ENCODE measurements around the gene SEC62.

Gene SEC62

GRCh38 chr3:169966428-169966950 is at the start of gene SEC62:
TSS of gene SEC62 (plus strand) at chr3:169966807. CDS start at chr3:169966823, 16 bp downstream.
- peak; percentile 90 to 96 for DNase-seq

DNA sequence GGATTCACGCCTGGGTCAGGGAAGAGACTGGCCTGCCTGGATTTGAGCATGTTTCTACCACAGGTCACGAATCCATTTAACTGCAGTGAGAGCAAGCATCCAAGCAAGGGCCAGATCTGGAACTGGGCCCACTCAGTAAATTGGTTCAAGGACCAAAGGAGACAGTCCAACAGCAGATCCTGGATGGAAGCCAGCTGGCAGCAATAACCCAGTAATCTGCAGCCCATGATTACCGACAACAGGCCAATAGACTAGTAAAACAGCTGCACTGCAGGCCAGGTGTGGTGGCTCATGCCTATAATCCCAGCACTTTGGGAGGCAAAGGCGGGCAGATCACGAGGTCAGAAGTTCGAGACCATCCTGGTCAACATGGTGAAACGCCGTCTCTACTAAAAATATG is 43.4 kb upstream of the SEC62 start:
- peak in 1 of 2 experiments; percentile 40 for DNase-seq

DNA sequence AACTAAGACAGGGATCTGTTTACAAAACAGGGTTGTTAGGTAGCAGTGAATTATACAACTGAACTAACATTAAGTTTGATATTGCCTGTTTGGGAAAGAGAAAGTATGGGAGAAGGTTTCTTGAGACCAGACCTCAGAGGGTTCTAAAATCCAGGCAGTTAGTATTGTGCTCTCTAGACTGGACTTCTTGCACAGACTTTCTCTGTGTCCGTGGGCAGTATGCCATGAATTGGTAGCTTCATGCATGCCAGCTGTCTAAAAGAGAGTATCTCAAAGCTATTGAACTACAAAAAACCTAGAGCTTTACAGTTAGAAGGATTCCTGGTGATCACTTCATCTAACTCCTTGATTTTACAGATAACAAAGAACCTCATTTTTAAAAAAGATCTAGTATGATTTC is 42.8 kb upstream of the SEC62 start:
- DNase-seq, result no peak

- no peak for DNase-seq
Observed at GRCh38 chr3:169929830-169930519, 36.6 kb upstream of the SEC62 start.

- no peak for DNase-seq
Observed at GRCh38 chr3:169930843-169931242, 35.8 kb upstream of the SEC62 start.

DNA sequence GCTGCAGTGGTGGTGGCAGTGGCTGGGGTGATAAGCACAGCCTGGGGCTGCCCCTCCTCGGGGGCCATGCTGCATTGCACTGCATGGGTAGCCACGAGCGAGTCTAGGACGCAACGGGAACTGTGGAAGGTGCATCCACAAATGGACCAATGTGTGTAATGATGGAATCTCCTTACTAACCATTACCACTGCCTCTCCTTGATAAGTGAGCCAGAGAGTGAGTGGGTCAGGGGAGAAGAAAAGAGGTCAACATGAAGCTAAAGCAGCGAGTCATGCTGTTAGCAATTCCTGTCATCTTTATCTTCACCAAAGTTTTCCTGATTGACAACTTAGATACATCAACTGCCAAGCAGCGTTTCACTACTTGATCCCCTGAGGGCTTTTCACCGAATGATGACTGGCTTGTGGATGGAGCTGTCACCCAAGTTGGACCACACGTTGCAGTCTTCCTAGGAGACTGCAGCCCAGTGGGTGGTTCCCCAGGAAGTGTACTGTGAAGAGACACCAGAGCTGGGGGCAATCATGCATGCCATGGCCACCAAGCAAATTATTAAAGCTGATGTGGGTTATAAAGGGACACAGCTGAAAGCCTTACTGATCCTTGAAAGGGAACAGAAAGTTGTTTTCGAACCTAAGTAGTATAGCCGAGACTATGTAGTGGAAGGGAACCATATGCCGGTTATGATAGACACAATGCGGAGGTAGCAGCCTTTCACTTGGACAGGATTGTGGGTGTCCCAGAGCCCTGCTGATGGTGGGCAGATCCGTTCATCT is 34.7 kb upstream of the SEC62 start:
- no peak for DNase-seq

DNA sequence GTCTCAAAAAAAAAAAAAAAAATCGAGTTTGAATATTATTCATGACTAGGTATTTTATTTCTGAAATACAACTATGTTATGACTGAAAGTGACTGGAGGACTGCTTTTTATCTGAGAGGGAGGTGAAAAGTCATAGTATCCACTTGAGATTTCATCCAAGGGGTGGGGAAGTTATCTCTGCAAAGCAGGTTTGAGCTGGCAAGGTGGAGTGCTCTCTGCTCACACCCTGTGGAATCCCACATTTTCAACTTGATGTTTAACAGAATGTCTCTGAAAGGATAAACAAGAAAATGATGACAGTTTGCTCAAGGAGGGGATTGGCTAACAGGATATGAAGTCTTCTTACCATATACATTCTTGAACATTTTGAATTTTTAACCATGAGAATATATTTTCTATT is 27.3 kb upstream of the SEC62 start:
- DNase-seq, result no peak

DNA sequence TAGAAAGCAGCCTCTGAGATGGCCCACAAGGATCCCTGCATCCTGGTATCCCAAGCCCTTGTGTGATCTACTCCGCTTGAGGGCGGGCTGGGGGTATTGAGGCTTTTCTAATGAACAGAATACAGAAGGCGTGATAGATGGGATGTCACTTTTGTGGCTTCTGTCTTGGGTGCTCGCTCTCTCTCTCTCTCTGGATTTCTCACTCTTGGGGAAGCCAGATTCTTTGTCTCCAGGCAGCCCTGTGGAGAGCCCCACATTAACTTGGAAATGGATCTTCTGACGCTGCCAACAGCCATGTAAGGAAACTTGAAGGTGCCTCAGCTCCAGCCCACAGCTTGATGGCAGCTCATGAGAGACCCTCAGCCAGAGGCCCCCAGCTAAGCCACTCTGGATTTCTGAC is 26.9 kb upstream of the SEC62 start:
- DNase-seq, result no peak

DNA sequence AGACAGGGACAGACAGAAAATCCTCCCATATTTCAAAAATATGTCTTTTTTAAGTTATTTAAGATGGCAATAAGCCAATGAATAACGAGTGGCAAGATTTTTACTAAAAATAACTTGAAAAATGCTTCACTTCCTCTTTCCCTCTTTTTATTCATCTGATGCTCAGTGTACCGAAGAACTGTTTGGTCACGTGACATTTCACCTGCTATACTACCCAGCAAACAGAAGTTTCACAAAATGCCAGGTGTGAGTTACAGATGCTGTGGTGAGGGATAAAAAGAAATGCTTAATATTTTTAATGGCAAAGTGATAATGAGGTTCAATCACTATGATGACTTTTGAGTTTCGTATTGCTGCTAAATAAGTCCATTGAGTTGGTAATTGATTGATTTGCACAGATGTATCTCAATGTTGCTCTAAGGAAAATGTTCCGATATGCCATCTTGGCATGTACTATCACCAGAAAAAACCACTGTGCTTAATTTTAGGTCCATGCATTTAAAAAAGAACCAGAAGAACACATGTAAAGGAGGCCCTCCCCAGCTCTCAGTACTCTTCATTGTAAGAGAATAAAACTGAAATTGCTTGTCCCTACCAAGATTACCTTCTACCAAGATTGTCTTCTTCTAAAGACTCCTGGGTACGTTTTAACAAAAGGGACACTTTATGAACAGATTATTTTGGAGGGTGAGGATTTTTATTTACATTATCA is 26.0 kb upstream of the SEC62 start:
- no peak for DNase-seq

GRCh38 chr3:169945313-169945712 is 21.3 kb upstream of the SEC62 start:
- no peak for DNase-seq

GRCh38 chr3:169946336-169946735 is 20.3 kb upstream of the SEC62 start:
- DNase-seq, result no peak

DNA sequence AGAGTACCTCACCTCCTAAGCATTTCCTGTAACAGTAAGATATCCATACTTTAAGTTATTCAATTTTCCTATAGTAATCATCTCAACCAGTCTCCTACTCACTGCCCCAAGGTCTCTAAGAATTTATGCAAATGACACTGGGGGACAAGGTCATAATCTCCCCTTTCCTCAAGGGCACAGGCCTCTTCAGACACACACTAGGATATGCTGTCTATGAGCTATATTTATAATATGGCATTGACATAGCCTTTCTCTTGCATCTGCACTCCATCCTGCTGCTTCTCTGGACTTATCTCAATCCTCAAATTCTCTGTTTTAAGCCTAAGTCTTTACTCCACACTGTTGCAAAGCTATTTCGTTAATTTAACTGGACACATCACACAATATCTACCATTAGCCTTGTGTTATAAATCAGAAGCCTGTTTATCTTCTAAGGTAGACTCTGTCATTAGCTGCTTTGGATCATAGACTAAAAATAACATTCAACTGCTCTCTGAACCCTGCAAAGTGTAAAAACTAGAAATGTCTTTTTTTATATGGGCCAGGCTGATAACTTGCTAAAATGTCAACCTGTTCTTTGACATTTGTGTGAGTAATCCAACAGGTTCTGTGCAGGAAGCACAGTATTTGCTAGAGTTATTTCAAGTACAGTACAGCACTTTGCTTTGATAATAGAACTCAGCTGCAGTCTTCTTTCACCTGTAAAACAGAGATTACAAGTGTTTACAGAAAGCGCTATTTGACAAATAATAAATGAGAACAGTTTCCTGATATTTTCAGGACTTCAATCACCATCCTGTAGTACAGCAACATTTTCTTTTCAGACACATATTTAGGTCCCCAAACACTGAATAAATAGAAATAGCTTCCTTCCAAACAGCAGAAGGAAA is 17.8 kb upstream of the SEC62 start:
- no peak for DNase-seq

GRCh38 chr3:169952045-169952444 is 14.6 kb upstream of the SEC62 start:
- no peak for DNase-seq

GRCh38 chr3:169953462-169954141 is 13.0 kb upstream of the SEC62 start:
- no peak for DNase-seq

DNA sequence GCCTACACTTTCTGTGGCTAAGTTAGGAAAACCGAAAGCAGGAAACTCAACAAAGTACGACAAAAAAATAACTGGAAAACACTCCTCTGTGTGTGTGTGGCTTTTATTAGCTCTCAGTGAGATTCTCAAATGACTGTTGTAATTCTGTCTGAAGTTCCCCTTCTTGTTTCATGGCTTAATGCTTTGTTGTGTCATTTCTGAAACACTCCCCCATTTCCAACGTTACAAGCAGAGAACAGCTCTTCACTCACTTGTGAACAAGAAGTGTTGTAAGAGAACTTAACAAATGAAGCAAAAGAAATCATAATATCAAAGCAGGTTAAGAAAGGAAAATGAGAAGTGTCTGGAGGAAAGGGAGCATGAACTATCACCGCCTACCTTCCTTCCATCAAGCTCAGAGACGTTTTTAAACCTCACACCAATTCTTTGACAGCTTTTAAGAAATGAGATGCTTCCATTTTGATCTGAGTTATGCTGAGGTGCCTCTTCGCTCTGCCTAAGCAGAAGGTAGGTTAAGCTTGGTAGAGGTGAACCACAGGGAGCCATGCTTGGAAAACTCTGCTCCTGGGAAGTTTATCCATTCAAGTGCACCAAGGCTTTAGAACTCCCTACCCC is 12.4 kb upstream of the SEC62 start:
- DNase-seq, result no peak

GRCh38 chr3:169955406-169955805 is 11.2 kb upstream of the SEC62 start:
- no peak for DNase-seq

GRCh38 chr3:169964176-169964575 is 2.4 kb upstream of the SEC62 start:
- no peak for DNase-seq

GRCh38 chr3:169965562-169966427 is 812 bp upstream of the SEC62 start:
- DNase-seq, result peak in 1 of 2 experiments; percentile 70

DNA sequence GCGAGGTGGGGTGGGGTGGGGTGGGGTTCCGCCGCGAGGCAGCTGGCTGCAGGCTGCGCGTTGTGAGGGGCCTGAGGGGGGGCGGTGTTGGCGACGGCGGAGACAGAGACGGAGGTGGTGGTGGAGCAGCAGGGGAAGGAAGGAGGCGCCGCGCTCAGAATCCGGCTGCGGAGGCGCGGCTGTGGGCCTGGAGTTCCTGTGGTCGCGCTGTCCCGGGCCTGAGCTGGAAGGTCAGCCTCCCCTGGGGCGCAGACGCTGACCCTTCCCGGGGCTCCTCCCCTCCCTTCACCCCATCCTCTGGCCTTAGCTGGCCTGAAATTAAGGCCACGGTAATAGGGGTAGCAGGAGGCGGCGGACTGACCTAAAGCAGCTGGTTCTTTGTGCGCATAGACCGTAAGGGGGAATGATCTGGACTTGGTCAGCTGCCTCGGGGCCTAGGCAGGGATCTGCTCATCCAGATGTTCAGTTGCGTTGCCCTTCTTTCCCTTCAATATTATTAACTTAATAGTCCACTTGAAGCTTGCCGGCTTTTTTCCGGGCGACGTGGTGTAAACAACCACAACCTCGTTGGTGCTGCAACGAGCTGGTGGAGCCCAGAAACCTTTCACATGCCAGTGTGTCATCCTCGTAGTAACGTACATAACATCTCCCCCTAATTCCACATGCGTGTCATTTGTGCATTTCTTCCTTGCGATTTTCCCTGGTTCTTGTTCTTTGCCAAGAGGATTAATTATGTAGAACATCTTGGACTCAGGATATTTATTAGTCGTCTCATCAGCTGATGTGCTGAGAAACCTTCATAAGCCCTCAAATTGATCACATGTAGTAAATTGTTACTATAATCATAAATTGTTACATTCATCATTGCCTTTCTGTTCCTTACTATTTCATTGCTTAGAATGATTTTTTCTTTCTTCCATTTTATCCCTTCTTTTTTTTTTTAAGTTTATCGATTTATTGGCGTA is 626 bp downstream of the SEC62 start:
- DNase-seq, result peak; percentile 43 to 76
